ENCODE measurements around the gene ME3.

Gene ME3

DNA sequence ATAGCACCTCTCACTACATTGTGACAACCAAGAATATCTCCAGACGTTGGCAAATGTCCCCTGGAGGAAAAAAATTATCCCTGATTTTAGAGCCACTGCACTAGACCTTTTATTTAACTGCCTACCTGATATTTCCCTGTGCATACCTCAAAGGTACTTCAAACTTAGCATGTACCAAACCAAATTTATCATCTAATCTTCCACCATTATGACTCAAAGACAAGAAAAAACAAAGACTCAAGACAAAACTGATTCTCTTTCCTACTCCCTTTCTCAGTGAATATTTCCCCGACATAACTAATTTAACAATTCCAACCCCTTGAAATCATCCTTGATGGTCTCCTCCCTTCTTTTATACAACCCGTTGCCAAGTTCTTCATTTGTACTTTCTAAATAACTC is 161.7 kb downstream of the ME3 start:
- Mint-ChIP-seq H3K9me3 (ENCODE audit: low read depth) (no peaks in the 10 kb centered on the region), H3K27me3 (no peaks in the 10 kb centered on the region), H3K36me3 (no peaks in the 10 kb centered on the region), H3K27ac (no peak overlapping the region), H3K4me3 (no peak overlapping the region), H3K4me1 (ENCODE audit: low read depth) (no peaks in the 10 kb centered on the region)

DNA sequence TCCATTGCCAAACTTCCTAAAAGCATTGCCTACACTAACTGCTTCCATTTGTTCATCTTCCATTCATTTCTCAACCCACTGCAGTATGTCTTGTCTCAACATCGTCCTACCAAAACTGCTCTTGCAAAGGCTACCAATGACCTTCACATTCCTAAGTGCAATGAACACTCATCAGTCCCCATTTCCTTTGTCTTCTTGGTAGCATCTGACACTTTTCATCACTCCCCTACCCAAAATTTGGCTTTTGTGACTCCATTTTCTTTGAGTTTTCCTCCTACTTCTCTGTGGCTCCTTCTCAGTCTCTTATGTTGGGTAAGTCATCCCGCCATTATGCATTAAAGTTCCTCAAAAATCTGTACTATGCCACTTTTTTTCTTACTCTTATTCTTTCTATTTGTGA is 162.3 kb downstream of the ME3 start:
- Mint-ChIP-seq H3K27me3 (no peaks in the 10 kb centered on the region), H3K27ac (no peak overlapping the region), H3K36me3 (no peaks in the 10 kb centered on the region), H3K4me1 (ENCODE audit: low read depth) (no peaks in the 10 kb centered on the region), H3K9me3 (ENCODE audit: low read depth) (no peaks in the 10 kb centered on the region), H3K4me3 (no peak overlapping the region)

- Mint-ChIP-seq H3K4me1 (ENCODE audit: low read depth) (no peaks in the 10 kb centered on the region), H3K9me3 (ENCODE audit: low read depth) (no peaks in the 10 kb centered on the region), H3K27me3 (no peaks in the 10 kb centered on the region), H3K4me3 (no peak overlapping the region), H3K27ac (no peak overlapping the region), H3K36me3 (no peaks in the 10 kb centered on the region)
These were observed 162.8 kb downstream of the ME3 start for GRCh38 chr11:86509588-86509974.

GRCh38 chr11:86508604-86509587 is 163.5 kb downstream of the ME3 start:
- H3K36me3 Mint-ChIP-seq = no peaks in the 10 kb centered on the region
- no peak overlapping the region for H3K27ac Mint-ChIP-seq
- no peaks in the 10 kb centered on the region for H3K27me3 Mint-ChIP-seq
- H3K4me1 Mint-ChIP-seq (ENCODE audit: low read depth) = no peaks in the 10 kb centered on the region
- H3K4me3 Mint-ChIP-seq = no peak overlapping the region
- no peaks in the 10 kb centered on the region for H3K9me3 Mint-ChIP-seq (ENCODE audit: low read depth)

- Mint-ChIP-seq H3K36me3 (no peaks in the 10 kb centered on the region), H3K4me1 (ENCODE audit: low read depth) (no peaks in the 10 kb centered on the region), H3K4me3 (no peak overlapping the region), H3K9me3 (ENCODE audit: low read depth) (no peaks in the 10 kb centered on the region), H3K27me3 (no peaks in the 10 kb centered on the region), H3K27ac (no peak overlapping the region)
These were observed 165.1 kb downstream of the ME3 start for GRCh38 chr11:86507249-86507845.

GRCh38 chr11:86506235-86506634 is 166.2 kb downstream of the ME3 start:
- no peak overlapping the region for H3K27ac Mint-ChIP-seq
- no peaks in the 10 kb centered on the region for H3K36me3 Mint-ChIP-seq
- no peaks in the 10 kb centered on the region for H3K4me1 Mint-ChIP-seq (ENCODE audit: low read depth)
- no peaks in the 10 kb centered on the region for H3K27me3 Mint-ChIP-seq
- no peak overlapping the region for H3K4me3 Mint-ChIP-seq
- no peaks in the 10 kb centered on the region for H3K9me3 Mint-ChIP-seq (ENCODE audit: low read depth)

- Mint-ChIP-seq H3K36me3 (no peaks in the 10 kb centered on the region), H3K9me3 (ENCODE audit: low read depth) (no peaks in the 10 kb centered on the region), H3K27me3 (no peaks in the 10 kb centered on the region), H3K4me3 (no peak overlapping the region), H3K4me1 (ENCODE audit: low read depth) (no peaks in the 10 kb centered on the region), H3K27ac (no peak overlapping the region)
These were observed 169.3 kb downstream of the ME3 start for GRCh38 chr11:86503131-86503530.

- Mint-ChIP-seq H3K27ac (no peak overlapping the region), H3K4me1 (ENCODE audit: low read depth) (no peaks in the 10 kb centered on the region), H3K27me3 (no peaks in the 10 kb centered on the region), H3K9me3 (ENCODE audit: low read depth) (no peaks in the 10 kb centered on the region), H3K4me3 (no peak overlapping the region), H3K36me3 (no peaks in the 10 kb centered on the region)
These were observed 170.2 kb downstream of the ME3 start for GRCh38 chr11:86502137-86502642.

GRCh38 chr11:86500500-86501140 is 171.8 kb downstream of the ME3 start:
- H3K36me3 Mint-ChIP-seq = no peaks in the 10 kb centered on the region
- no peak overlapping the region for H3K27ac Mint-ChIP-seq
- no peaks in the 10 kb centered on the region for H3K4me1 Mint-ChIP-seq (ENCODE audit: low read depth)
- no peaks in the 10 kb centered on the region for H3K9me3 Mint-ChIP-seq (ENCODE audit: low read depth)
- no peaks in the 10 kb centered on the region for H3K27me3 Mint-ChIP-seq
- H3K4me3 Mint-ChIP-seq = no peak overlapping the region

DNA sequence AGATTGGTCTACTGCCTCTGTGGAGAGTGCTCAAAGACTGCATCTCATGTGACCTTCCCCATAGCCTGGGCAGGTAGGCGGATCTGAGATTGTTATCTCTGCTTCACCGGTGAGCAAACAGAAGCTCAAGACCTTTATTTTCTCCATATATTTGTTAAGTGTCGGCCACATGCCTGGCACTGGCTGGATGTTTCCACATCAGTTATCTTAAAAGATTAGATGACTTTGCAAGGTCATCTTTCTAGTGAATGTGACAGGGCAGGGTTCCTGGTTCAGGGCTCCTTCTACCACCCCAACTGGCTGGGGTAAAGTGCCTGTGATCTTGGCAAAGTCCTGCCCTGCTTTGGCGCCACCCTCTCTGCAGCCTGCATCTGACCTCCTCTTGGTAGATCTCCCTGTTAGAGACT is 172.7 kb downstream of the ME3 start:
- Mint-ChIP-seq H3K27me3 (no peaks in the 10 kb centered on the region), H3K9me3 (ENCODE audit: low read depth) (no peaks in the 10 kb centered on the region), H3K4me3 (no peak overlapping the region)

GRCh38 chr11:86497836-86498235 is 174.6 kb downstream of the ME3 start:
- Mint-ChIP-seq H3K9me3 (ENCODE audit: low read depth) (no peaks in the 10 kb centered on the region), H3K4me1 (ENCODE audit: low read depth) (no peaks in the 10 kb centered on the region), H3K27me3 (no peaks in the 10 kb centered on the region), H3K36me3 (no peaks in the 10 kb centered on the region), H3K4me3 (no peak overlapping the region), H3K27ac (no peak overlapping the region)

More for the DNA sequence above, 172.7 kb downstream of the ME3 start:
- H3K4me1 Mint-ChIP-seq (ENCODE audit: low read depth) = no peaks in the 10 kb centered on the region
- no peak overlapping the region for H3K27ac Mint-ChIP-seq
- H3K36me3 Mint-ChIP-seq = no peaks in the 10 kb centered on the region

- Mint-ChIP-seq H3K4me3 (no peak overlapping the region), H3K4me1 (ENCODE audit: low read depth) (no peaks in the 10 kb centered on the region), H3K9me3 (ENCODE audit: low read depth) (no peaks in the 10 kb centered on the region), H3K36me3 (no peaks in the 10 kb centered on the region), H3K27ac (no peak overlapping the region), H3K27me3 (no peaks in the 10 kb centered on the region)
These were observed 175.1 kb downstream of the ME3 start for GRCh38 chr11:86497310-86497709.

DNA sequence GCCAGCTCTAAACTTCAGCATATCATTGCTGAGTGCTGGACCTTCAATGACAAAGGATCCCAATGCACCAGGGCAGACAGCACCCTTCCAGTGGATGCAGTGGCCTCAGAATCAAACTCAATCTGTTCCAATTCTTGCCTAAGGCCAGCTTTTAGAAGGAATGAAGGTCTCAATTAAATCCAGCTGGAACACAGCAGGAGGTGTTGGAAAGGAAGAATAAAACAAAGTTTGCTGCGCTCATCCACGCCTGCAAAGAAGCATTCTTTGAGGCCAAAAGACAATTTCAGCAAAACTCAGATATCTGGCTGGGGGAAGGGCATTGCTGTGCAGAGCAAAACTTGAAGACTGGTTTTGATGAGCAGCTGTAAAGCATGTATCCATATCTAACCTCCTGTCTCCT is 177.1 kb downstream of the ME3 start:
- no peak overlapping the region for H3K27ac Mint-ChIP-seq
- H3K36me3 Mint-ChIP-seq = no peaks in the 10 kb centered on the region
- no peaks in the 10 kb centered on the region for H3K4me1 Mint-ChIP-seq (ENCODE audit: low read depth)
- H3K4me3 Mint-ChIP-seq = no peak overlapping the region
- H3K9me3 Mint-ChIP-seq (ENCODE audit: low read depth) = no peaks in the 10 kb centered on the region
- no peaks in the 10 kb centered on the region for H3K27me3 Mint-ChIP-seq

DNA sequence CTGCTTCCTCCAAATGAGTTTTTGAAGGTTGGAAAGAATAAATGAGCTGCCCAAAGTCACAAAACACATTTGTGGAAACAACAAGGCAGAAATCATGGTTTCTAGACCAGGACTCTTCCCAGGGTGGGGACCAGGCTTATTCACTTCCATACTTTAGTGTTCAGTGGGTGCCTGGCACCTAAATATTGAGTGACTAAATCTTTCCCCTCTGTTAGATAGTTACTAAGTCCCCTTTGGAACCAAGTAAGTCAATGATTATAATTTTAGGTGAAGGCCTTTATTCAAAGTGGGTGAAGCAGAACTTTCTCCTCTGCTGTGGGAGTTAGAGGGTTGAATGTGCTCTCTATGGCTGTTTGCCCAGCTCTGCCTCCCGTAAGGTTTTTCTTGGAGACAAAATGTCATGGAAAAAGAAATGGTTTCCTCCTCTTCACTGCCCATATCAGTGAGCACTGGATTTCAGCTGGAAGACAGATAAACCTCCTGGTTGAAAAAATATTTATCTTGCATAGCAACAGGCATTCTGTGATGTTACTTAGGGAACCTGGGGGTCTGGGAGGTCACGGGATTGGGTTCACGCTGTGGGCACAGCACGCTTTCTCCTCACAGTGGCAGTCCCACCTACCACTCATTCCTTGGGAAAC is 179.9 kb downstream of the ME3 start:
- H3K4me1 Mint-ChIP-seq (ENCODE audit: low read depth) = no peaks in the 10 kb centered on the region
- H3K27me3 Mint-ChIP-seq = no peaks in the 10 kb centered on the region
- no peak overlapping the region for H3K27ac Mint-ChIP-seq
- no peaks in the 10 kb centered on the region for H3K36me3 Mint-ChIP-seq
- no peaks in the 10 kb centered on the region for H3K9me3 Mint-ChIP-seq (ENCODE audit: low read depth)
- H3K4me3 Mint-ChIP-seq = no peak overlapping the region

GRCh38 chr11:86491027-86491426 is 181.4 kb downstream of the ME3 start:
- H3K4me1 Mint-ChIP-seq (ENCODE audit: low read depth) = no peaks in the 10 kb centered on the region
- H3K4me3 Mint-ChIP-seq = no peak overlapping the region
- H3K36me3 Mint-ChIP-seq = no peaks in the 10 kb centered on the region
- no peaks in the 10 kb centered on the region for H3K9me3 Mint-ChIP-seq (ENCODE audit: low read depth)
- no peak overlapping the region for H3K27ac Mint-ChIP-seq
- H3K27me3 Mint-ChIP-seq = no peaks in the 10 kb centered on the region

Data from activated naive CD8-positive, alpha-beta T cell (primary cell).